Measurements from ENCODE around the gene ADAP1.

Gene ADAP1

GRCh38 chr7:849145-849544 lies 105.3 kb downstream of the ADAP1 start:
- H2BK120ac ChIP-seq (ENCODE audit: low read depth, low read length): no peak overlapping the region
- no peak overlapping the region for H3K4ac ChIP-seq (ENCODE audit: low read depth, low read length)
- no peak overlapping the region for H2AK5ac ChIP-seq (ENCODE audit: low read length)
- no peak for DNase-seq
- H3K27ac ChIP-seq (ENCODE audit: low read depth, low read length): no peak overlapping the region
- H3K27me3 ChIP-seq (ENCODE audit: insufficient read depth, low read length, poor library complexity): no peaks in the 10 kb centered on the region
- H3K9ac ChIP-seq (ENCODE audit: low read length): no peak overlapping the region
- peaks cover 6% of the 10 kb centered on the region for H3K36me3 ChIP-seq (ENCODE audit: control insufficient read depth, insufficient read depth, low read length)
- H4K5ac ChIP-seq (ENCODE audit: low read length): no peak overlapping the region
- no peaks in the 10 kb centered on the region for H3K79me2 ChIP-seq (ENCODE audit: control insufficient read depth, insufficient read depth, low read length)
- H3K4me1 ChIP-seq (ENCODE audit: control insufficient read depth, low read depth, low read length): no peaks in the 10 kb centered on the region
- H3K18ac ChIP-seq (ENCODE audit: low read length): no peak overlapping the region
- H3K23ac ChIP-seq (ENCODE audit: low read length): no peak overlapping the region
- H3K56ac ChIP-seq (ENCODE audit: low read length): no peak overlapping the region
- no CpG with 5 or more reads among the region's 14 CpGs for WGBS (ENCODE audit: extremely low coverage, insufficient coverage, low lambda C conversion rate)
- H3K4me2 ChIP-seq (ENCODE audit: low read length): no peak overlapping the region
- no peak overlapping the region for H2BK15ac ChIP-seq (replicated peaks; ENCODE audit: low read depth)
- no peak overlapping the region for H3K4me3 ChIP-seq (ENCODE audit: low read length)
- no peak overlapping the region for H2BK5ac ChIP-seq (ENCODE audit: low read length)
- H3K79me1 ChIP-seq (ENCODE audit: low read length): peaks cover 7% of the 10 kb centered on the region
- no peak overlapping the region for H4K8ac ChIP-seq (ENCODE audit: low read depth, low read length)
